HL-60 (cell line): ENCODE results near the gene P3H2.
"Not testable (repeated sequence)": the region's sequence is repeated elsewhere in the genome, so short reads cannot be mapped to it uniquely, and the experiment has no call there.

Experiments
- DNase-seq, 2 experiments: peaks; one replicate each; pipeline ENCODE4 v3.0.0-alpha.2; 2010 to 2020; ENCODE audit warnings: low read depth in 1 of 2, low spot score in 1 of 2
- H3K27ac ChIP-seq: fragments of 250-450 bp; sonication (Bioruptor Pico); replicated peaks from 2 replicates; pipeline ENCODE4 v1.5.1; 2020; ENCODE audit warnings: mild to moderate bottlenecking, moderate library complexity
- H3K27me3 ChIP-seq: fragments of 250-450 bp; sonication (Bioruptor Pico); 2 replicates; pipeline ENCODE4 v1.5.1; 2021; ENCODE audit warnings: mild to moderate bottlenecking, moderate library complexity; ENCODE audit not compliant: insufficient read depth, poor library complexity, severe bottlenecking
- H3K4me3 ChIP-seq: replicated peaks from 2 replicates; pipeline ENCODE4 v1.5.1; 2011; ENCODE audit warnings: mild to moderate bottlenecking, control low read depth, low read length; ENCODE audit not compliant: insufficient read depth
- CTCF ChIP-seq: IDR thresholded peaks from one replicate; pipeline ENCODE4 v1.5.1; 2011; ENCODE audit warnings: low read length, control low read depth, inconsistent platforms; ENCODE audit not compliant: insufficient read depth
- GABPA ChIP-seq: IDR thresholded peaks from 2 replicates; pipeline ENCODE4 v1.6.1; 2012; ENCODE audit warnings: low read depth
- POLR2AphosphoS5 ChIP-seq: IDR thresholded peaks from 2 replicates; pipeline ENCODE4 v1.6.1; 2012; ENCODE audit warnings: low read depth
- REST ChIP-seq: IDR thresholded peaks from 2 replicates; pipeline ENCODE4 v1.6.1; 2012; ENCODE audit warnings: low read depth; ENCODE audit not compliant: insufficient replicate concordance
- SPI1 ChIP-seq: IDR thresholded peaks from 2 replicates; pipeline ENCODE4 v1.6.1; 2012; ENCODE audit warnings: low read depth, mild to moderate bottlenecking, borderline replicate concordance

P3H2 gene

GRCh38 chr3:190086191-190086590, 34.5 kb downstream of the P3H2 start:
- Histone ChIP-seq H3K27me3 (no peaks in the 10 kb centered on the region), H3K4me3 (no peak overlapping the region), H3K27ac (no peak overlapping the region)
- no peak for DNase-seq
- TF ChIP-seq CTCF, result no peak

GRCh38 chr3:190084983-190085382, 35.7 kb downstream of the P3H2 start:
- no peak for TF ChIP-seq CTCF
- TF ChIP-seq REST, result no peak
- TF ChIP-seq GABPA, result no peak
- TF ChIP-seq POLR2AphosphoS5, result no peak
- TF ChIP-seq SPI1, result no peak
- H3K27me3 ChIP-seq, result no peaks in the 10 kb centered on the region
- no peak overlapping the region for H3K27ac ChIP-seq
- no peak overlapping the region for H3K4me3 ChIP-seq
- no peak for DNase-seq

- Histone ChIP-seq H3K27ac (no peak overlapping the region), H3K27me3 (no peaks in the 10 kb centered on the region), H3K4me3 (no peak overlapping the region)
- TF ChIP-seq SPI1 (no peak), CTCF (no peak), GABPA (no peak), POLR2AphosphoS5 (no peak), REST (no peak)
- no peak for DNase-seq
These were observed 37.1 kb downstream of the P3H2 start for GRCh38 chr3:190083635-190084034.

GRCh38 chr3:190081389-190081788, 39.3 kb downstream of the P3H2 start:
- H3K4me3 ChIP-seq, result no peak overlapping the region
- no peak for DNase-seq
- no peak for TF ChIP-seq CTCF
- TF ChIP-seq SPI1, result no peak
- no peak for TF ChIP-seq REST
- TF ChIP-seq GABPA, result no peak
- TF ChIP-seq POLR2AphosphoS5, result no peak

GRCh38 chr3:190079173-190079572, 41.5 kb downstream of the P3H2 start:
- H3K27me3 ChIP-seq, DNase-seq, H3K4me3 ChIP-seq, H3K27ac ChIP-seq: not testable (repeated sequence)

More at GRCh38 chr3:190081389-190081788, 39.3 kb downstream of the P3H2 start:
- no peak overlapping the region for H3K27ac ChIP-seq
- H3K27me3 ChIP-seq, result peaks cover 2% of the 10 kb centered on the region
